HUDEP-2 (cell line): ENCODE data around the gene ATP5ME.
"Not testable (repeated sequence)": the region's sequence is repeated elsewhere in the genome, so short reads cannot be mapped to it uniquely, and the experiment has no call there.

Source experiments
- DNase-seq, 76 experiments: peaks; one replicate each; lab custom pipeline; 2025; ENCODE audit not compliant: unreplicated experiment in 76 of 76; lab: John Stamatoyannopoulos, UW

ATP5ME gene

DNA sequence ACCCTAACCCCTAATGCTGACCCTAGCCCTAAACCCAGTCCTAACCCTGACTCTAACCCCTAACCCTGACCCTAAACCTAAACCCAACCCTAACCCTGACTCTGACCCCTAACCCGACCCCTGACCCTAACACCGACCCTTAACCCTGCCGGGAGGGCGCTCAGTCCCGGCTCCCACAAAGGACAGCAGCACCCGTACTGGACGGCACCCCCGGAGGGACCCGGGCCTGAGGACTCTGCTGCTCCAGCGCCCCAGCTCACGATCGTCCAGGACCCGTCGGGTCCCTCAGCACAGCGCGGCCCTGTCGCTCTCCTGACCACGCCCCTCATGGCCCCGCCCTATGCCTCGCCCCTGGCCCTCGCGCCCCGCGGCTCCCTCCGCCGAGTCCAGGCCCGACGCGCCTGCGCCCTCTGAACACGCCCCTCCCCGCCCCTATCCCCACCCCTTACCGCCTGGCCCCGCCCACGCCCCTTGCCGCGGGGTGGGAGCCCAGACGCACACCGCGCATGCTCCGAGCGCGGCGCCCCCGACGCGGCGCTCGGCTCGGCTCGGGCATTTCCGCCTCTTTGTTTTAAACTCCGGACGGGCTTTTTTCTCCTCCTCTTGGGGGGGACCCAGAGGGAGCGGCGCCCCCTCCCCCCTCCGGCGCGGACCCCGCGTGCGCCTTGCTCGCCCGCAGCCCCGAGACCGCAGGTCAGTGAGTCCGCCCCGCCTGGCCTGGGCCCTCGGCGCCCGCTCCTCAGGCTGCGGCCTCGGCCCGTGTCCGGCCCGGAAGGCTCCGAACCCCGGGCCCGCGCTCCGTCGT, 31.4 kb upstream of the ATP5ME start, which contains the start of gene PCGF3:
TSS of gene PCGF3 (plus strand) at position 555 of the 805 bp plus-strand sequence. CDS start 27,849 bp downstream, outside the sequence.
- peak in 74 of 76 experiments; percentile 32 to 98 (median 94) for DNase-seq

DNA sequence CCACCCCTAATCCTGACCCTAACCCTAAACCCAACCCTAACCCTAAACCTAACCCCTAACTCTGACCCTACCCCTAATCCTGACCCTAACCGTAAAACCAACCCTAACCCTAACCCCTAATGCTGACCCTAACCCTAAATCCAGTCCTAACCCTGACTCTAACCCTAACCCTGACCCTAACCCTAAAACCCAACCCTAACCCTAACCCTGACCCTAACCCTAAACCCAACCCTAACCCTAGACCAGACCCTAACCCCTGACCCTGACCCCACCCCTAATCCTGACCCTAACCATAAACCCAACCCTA, 30.8 kb upstream of the ATP5ME start:
- DNase-seq: no peak

DNA sequence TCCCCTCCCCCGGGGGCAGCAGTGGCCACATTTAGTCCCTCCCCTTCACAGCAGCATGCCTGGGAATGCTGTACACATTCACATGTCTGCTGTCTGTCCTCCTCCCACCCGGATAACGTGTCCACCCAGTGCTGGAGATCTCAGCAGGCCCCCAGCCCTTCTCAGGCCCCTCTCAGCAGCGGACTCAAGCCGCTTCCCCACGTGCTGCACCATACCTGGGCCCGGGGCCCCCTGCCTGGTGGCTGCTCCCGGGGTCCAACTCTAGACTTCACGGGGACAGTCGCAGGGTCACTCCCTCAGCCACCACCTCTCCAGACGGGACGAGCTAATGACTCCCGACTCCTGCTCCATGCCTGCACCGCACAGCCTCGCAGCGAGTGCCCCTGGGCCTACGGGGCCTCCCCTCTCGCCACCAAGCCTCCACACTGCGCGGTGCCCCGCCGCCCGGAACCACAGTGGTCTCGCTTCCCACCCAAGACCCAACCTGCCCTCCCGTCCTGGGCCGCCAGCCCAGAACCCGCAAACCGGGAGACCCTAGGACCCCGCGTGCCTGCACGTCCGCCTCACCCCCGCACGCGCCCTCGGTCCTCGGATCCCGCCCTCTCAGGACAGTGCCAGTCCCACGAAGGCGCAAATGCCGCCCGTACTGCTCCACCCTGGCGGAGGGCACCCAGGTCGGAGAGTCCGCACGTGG, 30.3 kb upstream of the ATP5ME start:
- no peak for DNase-seq

DNA sequence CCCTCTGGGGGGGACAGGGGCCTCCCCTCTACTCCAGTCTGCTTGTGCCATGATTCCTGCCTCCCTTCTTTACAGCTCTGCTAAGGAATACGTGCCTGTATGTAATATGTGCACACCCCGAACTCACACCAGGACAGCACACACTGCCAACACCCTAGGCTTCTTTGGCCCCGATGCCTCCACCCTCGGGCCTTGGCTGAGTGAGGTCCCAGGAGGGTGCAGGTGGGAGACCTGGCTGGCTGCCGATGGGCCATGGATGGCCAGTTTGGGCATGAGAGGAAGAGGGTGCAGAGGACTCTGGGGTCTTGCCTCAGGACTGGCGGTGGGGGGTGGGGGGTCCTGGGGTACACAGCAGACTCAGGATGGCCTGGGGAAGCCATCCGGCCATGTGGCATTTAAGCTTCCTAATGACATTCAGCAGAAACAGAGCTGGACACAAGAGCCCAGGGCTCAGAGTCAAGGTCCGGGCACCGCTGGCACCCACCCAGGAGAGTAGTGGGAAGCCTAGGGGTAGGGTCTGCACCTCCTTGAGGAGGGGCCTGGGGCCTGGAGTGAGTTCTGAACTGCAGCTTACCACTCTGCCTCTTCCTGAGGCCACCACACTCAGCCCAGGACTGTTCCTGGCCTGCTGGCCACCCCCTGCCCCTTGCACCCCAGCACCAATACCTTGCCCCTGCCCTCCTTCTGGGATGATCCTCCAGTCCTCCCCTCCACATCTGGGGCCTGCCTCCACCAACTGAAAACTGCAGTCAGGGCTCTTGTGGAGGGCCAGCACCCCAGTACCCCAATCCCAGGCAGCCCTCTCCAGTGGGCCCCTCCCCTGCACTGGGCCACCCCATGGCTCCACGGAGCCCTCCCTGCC, 29.5 kb upstream of the ATP5ME start:
- DNase-seq: no peak

DNA sequence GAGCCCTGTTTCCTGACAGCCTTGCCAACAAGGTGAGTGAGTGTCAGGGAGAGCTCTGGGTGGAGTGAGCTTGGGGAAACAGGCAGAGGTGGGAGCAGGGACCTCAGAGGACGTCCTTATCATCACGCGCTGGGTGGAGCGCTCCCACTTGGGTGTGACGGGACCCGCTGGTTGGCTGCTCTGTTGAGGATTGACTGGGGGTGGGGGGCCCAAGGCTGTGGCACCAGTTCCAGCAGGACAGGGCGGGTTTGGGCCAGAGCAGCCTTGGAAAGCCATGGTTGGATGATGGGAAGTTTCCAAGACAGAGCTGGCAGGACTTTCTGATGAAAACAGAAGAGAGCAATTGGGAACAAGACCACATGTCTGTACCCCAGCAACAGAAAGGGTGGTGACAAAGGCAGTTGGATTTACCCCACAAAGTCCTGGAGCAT, 28.6 kb upstream of the ATP5ME start:
- peak in 63 of 76 experiments; percentile 1 to 77 (median 54) for DNase-seq

DNA sequence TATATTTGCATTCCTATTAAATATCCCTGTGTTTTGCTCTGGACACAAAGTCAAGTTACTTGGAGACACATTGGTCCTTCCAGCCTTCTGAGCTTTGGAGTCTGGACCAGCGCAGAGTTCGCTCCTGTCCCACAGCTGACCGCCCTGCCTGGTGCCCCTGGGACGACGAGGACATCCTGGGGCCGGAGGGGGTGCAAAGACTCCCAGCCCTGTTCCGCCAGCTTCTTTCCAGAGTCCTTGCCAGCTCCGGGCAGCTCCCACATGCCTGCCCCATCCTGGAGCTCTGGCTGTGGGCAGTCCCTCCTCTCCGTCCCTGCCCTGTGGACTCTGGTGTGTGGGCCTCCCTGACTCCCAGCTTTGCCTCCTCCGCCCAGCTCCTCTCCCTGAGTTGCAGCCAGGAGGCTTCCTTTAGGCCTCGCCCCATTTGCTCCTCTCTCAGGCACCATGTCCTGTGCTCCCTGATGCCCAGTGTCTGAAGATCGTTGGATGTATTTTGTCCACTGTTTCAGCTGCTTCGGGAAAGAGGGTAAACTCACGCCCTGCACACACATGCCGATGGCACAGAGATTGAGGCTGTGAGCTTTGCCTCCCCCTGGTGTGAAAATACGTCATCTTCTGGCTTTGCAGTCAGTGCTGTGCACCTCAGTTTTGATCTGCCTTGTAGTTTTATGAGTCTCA, 26.6 kb upstream of the ATP5ME start:
- no peak for DNase-seq

DNA sequence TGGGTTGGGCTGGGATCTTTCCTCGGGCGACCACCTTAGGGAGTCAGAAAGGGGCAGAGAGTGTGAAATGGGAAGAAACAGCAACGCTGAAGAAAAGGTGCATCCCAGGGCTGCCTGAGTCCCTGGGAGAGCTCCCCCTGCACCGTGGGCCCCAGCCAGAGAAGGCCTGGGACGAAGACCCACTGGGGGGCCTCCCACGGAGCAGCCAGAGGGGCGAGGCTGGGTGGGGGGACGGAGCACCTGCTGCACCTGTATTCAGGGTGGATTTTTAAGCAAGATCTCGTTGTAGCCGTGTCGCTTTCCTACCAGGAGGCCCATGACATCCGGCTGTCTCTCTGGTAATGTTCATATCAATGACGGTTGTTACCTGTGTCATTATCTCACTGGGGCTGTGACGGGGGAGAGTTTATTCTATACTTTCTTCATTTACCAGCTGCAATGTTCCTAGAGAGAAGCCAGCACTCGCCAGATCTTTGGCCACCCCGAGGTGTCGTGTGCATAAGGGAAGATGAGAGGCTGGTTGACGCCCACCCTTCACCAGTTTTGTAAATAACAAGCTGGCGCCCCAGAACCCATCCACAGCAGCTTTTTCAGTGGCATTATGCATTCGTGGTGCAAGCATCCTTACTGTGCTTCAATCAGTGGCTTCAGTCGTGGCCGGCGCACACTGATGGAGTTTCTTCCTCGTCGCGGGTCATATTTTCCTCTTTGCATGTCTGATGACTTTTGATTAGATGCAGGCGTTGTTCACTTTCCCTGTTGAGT, 25.9 kb upstream of the ATP5ME start:
- DNase-seq: no peak

DNA sequence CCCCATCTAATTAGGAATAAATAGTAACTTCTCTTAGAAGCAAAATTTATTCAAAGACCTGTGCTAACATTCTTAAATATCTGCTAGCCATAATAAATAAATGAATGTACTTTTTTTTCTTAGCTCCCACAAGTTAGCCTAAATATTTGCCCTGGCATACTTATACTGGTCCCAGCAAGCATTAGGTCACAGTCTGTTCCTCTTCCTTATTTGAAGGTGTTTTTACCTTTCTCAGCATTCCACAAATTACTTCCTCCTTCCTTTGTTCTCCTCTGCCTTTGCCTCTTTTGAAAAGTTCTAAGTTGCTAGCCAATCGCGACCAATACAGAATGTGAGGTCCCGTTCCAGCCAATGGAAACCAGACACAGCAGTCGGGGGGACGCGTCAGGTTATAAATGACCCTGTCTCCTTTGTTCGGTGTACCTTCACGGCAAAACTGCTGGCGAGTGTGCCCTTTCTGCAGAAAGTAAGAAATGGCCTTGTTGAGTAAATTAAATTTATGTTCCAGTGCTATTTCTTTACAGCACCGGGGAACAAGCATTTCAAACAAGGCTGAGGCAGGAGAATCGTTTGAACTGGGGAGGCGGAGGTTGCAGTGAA, 20.4 kb upstream of the ATP5ME start:
- DNase-seq: not testable (repeated sequence)

DNA sequence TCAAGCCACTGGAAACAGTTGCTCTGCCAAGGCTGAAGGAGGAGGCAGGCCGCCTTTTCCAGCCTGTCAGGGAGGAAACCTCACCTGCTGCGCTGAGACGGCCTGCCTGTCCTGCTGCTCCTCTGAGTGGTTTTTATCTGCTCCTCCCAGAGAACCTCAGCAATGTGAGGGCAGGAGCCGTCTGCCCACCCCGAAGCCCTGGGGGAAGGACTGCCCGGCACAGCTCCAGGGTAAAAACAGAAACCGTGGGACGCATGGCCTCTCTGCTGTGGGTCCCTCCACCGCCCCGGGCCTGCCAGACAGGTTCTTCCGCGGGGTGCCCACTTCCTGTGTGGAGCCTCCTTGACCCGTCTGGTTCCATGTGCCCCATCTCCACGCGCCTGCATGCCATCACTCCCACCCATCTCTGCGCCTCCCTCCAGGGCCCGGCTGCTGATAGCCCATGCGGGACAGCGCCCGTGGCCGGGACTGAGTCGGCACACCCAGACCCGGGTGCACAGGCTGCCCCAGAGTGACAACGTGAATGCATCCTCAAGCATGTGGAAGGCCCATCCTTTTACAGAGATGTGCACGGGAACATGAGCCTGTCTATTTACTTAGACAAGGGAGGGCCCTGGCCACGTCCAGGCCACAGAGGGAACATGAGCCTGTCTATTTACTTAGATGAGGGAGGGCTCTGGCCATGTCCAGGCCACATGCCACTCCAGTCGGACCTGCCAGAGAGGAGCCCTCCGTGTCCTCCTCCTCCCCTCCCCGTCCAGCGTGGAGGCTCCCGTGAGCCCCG, 18.9 kb upstream of the ATP5ME start:
- DNase-seq: peak in 2 of 76 experiments; percentile 11 to 57

DNA sequence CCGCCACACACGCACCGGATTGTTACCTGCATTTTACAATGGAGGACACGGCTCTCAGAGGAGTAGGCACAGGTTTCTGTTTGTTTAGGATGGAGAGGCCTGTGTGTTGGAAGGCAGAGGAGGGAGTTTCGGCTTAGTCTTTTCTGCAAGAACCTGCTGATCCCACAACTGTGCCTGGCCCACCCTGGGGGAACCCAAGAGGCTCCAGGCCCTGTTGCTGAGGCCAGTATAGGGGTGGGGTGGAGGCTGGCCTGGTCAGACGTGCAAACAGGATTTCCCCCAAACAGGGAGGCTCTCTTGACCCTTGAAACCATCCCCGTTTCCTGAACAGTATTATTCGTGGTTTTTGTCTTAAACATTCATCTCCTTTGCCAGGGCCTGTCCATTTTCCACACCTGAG, 15.6 kb upstream of the ATP5ME start:
- DNase-seq: no peak

DNA sequence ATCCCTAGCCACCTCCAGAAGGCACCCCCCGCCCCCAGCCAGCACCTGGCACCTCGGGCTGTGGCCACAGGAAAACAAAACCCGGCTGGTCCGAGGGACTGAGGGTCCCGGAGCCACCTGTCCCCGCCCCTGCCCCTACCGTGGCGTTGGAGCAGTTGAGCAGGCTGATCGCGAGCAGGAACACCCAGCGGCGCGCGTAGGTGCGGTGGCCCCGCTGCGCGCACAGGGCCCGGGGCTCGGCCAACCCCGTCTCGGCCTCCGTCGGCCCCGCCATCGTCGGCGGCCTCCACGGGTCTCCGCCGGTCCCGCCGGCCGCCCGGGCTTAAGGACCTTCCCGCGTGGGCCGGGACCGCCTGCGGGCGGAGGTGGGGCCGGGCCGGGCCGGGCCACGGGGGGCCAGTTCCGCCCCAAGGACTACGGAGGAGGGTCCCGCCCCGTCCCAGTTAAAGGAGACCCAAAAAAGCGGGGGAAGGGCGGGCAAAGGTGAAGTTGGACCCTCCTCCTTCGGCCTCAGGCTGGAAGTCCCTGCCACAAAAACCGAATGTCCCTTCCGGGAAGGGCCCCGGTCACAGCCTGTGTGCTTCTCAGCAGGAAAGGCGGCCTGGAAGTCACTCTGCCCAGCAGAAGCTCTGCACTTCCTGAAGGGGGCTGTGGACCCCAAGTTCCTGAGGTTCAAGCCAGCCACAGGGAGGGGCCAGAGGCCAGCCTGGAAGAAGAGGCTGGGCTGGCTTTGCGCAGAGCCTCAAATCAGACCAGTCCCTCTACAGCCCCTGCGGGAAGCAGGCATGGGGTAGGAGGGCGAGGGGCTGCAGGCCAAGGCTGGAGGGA, 15.0 kb upstream of the ATP5ME start, which contains the start of gene SLC49A3:
TSS of gene SLC49A3 (minus strand) at position 298 of the 828 bp plus-strand sequence. CDS start at position 274, 24 bp downstream.
- no peak for DNase-seq

DNA sequence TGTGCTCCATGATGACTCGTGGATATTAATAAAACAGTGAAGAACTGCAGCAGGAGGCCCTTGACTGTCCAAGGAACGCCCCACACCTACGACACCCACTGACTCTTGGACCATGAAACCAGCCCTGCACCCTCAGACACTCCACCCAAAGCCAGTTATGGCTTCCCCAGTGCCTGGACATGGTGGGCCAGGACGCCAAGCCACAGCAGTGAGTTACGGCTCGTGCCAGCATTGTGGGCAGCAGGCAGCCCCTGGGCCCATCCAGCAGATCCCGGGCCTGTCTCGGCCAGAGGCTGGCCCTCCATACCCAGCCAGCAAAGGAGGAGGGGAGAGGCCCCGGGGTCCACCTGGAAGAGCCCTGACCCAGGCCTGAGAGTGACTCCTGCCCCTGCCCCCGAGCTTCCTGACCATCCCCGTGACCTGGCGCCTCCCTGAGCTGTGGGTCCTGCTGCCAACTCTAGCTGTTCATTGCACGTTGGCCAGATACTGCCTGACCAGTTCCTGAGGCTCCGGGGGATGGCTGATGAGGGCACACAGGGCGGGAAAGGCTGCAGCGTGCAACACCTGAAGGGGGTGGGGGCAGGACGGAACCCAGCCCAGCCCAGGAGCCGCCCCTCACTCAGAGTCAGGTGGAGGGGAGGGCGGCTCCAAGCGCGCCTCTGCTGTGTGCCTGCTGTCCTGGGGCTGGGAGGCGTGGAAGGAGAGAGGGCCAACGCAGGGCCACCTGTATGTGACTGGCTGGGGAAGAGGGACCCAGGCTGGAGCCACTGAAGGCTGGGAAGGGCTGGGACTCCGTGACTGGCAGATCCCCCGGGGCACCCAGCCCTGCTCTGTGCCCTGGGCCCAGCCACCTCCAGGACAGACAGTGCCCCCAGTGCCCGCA, 14.1 kb upstream of the ATP5ME start:
- no peak for DNase-seq

DNA sequence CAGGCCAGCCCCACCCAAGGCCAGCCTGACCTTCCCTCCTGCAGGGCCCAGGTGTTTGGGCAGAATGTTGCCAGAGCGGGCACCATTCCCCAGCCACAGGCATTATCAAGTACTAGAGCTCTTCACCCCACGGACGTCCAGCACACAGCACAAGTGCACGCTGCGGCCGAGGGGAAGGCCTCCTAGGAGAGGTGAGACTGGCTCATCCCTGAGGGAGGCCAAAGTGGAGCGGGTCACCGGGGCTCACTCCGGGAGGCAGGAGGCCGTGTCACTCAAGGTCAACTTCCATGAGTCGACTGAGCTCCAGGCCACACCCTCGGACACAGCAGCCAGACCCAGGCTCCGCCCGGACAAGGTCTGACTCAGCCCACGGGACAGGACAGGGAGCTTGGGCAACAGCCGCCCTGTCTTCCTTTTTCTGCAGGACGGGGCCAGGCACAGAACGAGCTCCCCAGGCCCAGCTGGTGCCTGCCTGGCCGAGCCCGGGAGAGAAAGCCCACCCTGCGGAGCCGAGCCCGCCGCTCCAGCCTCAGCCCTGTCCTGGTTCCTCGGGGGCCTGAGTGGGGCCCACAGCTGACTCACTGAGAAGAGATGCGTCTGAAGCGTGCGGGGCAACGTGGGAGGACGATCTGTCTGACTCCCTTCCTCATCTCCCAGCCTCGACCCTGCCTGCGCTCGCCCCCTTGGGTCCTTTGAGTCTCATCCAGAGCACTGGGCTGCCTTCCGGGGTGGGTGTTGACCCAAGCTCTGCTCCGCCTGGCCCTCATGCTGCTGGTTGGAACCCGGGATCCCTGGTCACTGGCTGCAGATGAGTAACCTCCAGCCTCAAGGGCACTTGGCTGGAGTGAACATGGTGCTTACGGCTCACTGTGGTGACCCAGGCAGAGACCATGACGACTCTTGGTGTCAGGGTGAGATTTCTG, 13.2 kb upstream of the ATP5ME start:
- peak in 68 of 76 experiments; percentile 4 to 85 (median 60) for DNase-seq

DNA sequence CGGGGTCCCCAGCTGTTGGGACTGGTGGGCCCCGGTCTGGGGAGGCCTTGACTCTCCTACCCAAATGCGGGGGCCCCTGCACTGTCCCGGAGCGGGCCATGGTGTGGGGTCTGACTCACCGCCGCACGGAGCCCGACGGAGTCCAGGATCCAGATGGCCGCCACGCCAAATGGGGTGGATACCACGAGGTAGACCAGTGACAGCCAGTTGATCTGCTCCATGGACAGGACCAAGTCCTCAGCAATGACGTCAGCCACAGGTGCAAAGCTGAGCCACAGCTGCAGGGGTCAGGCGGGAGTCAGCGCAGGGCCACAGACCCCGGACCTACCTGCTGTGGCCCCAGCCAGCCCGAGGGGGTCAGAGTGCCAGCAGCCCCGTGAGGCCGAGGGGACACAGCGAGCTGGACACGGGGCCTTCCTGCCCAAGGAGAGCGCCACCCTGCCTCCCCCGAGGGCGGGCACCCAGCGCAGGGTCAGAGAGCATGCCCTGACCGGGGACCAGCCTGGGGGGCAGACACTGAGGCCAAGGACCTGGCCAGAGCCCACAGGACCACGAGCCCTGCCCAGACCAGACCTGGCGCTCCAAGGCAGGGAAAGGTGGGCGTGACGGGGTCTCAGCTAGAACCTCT, 12.5 kb upstream of the ATP5ME start:
- DNase-seq: no peak
